Suppressor macrophage treated with lipopolysaccharide for 1 hour (primary cell): ENCODE data around the gene TMEM212.
"Not testable (repeated sequence)": the region's sequence is repeated elsewhere in the genome, so short reads cannot be mapped to it uniquely, and the experiment has no call there.

Source experiments
- DNase-seq, 3 donors: peaks; one replicate each; pipeline ENCODE4 v3.0.0-alpha.2; 2020 to 2022

Gene TMEM212

DNA sequence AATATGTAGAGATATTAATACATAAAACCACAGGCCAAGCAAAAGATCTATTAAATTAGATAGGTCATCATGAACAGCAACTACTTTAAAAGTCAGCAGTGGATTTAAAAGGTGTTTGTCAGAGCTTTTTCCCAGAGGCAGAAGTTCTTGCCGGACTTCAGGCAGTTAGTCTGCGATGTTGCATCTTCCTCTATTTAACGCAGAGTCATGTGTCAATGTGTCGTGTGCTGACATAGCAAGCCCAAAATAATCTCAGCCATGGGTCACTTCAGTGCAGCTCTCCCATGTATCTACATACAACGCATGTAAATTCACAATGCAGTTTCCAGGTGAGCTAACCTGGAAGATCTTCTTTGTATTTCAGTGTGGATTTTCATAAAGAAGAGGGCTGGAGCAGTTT, 8.0 kb upstream of the TMEM212 start:
- peak; percentile 80 to 92 (median 90) for DNase-seq

DNA sequence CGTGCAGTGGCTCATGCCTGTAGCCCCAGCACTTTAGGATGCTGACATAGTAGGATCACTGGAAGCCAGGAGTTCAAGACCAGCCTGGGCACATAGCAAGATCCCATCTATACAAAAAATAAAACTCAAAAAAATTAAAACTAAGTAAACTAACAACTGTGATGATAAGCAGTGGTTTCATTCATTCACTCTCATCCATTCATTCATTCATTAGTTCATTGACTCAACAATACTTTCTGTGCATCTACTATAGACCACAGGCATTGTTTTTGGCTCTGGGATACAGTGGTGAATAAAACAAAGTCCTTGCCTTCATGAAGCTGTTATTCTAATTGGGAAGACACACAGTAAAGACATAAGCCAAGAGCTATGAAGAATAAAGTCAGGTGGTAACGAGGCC, 7.5 kb upstream of the TMEM212 start:
- DNase-seq: no peak

GRCh38 chr3:171836855-171837254, 6.3 kb upstream of the TMEM212 start:
- DNase-seq: no peak

DNA sequence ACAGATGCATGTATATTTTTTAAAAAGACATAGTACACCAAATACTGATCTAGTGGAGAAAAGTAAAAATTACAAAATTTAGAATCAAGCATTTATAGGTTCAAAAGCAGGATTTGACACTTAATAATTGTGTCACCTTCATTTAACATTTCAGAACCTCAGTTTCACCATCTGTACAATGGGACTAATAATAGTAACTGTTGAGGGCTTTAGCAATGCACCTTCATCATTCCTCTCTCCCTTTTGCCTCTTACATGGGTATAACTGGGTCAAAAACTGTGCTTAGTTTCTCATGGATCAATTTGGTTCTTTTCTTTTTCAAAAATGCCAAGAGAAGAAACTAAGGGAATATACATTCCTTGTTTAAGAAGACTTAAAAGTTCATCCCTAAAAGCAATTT, 5.5 kb upstream of the TMEM212 start:
- no peak for DNase-seq

- DNase-seq: peak; percentile 61 to 75 (median 64)
Measured at GRCh38 chr3:171838218-171838720, 4.9 kb upstream of the TMEM212 start.

DNA sequence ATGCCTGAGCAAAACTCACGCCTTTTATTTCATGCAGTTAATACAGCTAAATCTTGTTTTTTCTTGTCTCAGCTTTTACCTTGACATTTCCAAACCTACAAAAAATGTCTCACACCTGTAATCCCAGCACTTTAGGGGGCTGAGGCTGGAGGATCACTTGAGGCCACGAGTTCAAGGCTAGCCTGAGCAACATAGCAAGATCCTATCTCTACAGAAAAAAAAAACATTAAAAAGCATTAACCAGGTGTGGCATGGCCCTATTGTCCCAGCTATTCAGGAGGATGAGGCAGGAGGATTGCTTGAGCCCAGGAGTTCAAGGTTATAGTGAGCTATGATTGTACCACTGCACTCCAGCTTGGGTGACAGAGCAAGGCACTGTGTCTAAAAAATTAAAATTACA, 3.9 kb upstream of the TMEM212 start:
- no peak for DNase-seq

DNA sequence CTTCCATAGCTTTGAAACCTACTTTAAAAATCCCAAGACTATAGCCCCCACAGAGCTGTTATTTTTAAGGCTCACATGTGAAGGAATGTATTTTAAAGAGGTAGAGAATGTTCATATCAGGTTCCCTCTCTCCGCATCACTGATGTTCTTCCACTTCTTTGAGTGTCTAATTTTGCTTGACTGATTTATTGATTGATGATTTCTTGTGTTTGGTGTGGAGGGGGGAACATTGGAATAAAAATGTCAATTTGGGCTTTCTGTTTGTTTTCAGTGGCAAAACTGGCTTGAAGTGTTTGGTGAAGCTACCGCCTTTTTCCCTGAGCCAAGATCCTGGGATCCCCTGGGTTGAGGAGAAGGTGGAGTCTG, 2.7 kb upstream of the TMEM212 start:
- DNase-seq: no peak

GRCh38 chr3:171840811-171841619, 2.1 kb upstream of the TMEM212 start:
- DNase-seq: no peak

DNA sequence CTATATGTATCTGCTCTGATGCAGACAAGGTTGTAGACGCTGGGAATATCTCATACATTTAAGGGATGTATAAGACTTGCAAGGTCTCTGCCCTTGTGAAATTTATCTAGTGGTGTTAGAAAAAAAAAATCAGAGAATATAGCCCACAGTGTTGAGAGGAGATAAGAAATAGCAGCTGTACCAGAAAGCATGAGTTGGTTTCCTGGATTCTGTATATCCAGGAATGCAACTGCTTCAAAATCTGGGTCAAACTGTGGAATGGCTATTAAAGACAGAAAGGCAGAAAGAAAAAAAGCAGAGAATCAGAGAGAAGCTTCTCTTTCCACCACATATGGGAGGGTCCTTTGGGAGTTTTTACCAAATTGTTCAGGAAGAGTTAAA, 1.5 kb upstream of the TMEM212 start:
- no peak for DNase-seq

GRCh38 chr3:171844873-171845272, 1.7 kb downstream of the TMEM212 start:
- no peak for DNase-seq

- DNase-seq: no peak
Measured at GRCh38 chr3:171845481-171846284, 2.5 kb downstream of the TMEM212 start.

GRCh38 chr3:171846597-171846996, 3.4 kb downstream of the TMEM212 start:
- no peak for DNase-seq

- no peak for DNase-seq
Measured at GRCh38 chr3:171847133-171847532, 4.0 kb downstream of the TMEM212 start.

DNA sequence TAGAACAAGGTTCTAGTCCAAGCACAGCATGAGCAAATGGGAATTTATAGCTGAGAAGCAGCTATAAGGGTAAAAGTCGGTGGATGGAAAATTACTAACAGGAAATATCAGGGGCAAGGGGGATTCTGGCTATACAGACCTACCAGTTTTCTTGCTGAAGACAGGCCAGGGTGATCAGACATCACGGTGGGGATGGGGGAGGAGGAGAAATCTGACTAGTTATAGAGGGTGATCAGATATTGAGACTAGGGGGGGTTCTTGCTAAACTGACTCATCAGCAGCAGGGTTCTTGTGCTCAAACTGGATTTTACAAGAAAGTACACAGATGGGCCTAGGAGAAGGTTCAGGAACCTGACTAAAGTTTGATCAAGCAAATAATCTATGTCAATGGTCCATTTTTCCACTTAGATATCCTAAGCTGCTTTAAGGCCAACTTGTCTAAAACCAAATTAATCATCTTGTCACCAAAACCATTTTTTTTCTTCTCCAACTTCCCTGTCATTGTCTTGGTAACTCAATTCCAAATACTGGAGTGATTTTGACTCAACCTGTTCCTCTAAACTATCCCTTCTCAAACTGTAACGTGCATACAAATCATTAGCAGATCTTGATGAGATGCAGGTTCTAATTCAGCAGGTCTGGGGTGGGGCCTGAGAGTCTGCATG, 4.6 kb downstream of the TMEM212 start:
- DNase-seq: no peak

DNA sequence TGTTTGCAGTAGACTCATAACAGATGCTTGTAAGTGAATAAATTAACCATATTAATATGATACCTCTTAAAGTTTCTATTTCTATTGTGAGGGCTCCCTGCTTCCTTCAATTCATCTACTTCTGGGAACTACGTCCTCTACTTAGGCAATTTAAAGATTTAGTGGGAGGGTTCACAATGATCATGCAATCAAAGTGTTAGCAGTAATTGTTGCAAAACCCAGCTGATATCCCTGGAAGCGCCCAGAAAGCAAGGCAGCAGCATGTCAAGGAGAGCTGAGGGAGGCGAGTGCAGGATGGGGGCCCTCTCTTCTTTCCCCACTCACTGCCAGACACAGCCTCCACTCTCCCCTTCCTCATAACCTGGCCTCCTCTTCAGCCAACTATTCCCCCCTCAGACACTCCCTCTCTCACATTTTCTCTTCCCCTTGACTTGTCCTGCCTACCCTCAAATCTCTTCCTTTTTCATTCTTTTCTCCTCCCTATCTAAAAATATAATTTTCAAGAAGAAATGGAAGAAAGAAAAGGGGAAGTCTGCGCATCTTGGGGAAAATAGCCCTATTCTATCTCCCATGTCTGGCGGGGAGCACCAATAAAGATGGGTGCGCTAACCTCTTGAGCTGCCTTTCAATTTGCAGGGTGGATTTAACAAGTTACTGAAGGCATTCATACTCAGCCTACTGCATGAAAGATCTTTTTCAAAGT, 6.6 kb downstream of the TMEM212 start:
- DNase-seq: peak in 1 of 3 donors; percentile 48

DNA sequence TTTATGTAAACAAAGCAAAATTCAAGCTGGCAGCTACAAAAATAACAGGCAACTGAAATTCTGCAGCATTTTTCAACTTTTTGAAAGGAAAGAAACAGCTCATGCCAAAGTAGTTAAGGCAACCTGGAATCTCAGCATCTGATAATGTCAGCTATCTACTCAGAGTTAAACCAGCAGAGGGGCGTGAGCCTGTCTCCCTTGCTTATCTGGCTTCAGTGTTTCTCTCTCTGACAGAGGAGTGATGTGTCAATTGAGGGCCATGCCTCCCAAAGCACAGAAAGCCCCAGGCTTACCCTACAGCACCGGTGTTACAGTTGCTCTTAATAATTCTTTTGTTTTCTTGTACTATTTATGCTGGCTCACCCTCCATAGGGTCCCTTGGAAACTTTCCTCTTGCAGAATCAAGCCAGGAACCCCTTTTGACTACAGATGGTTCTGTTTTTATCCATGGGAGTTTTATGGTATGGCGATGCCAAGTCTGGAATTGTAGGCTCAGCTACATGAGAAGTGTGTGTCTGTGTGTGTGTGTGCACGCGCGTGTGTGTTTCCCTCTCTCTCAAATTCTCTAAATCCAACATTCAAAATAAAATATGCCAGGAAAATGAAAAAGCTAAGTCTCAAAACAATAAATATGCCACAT, 7.3 kb downstream of the TMEM212 start:
- DNase-seq: peak in 2 of 3 donors; percentile 33 to 50

DNA sequence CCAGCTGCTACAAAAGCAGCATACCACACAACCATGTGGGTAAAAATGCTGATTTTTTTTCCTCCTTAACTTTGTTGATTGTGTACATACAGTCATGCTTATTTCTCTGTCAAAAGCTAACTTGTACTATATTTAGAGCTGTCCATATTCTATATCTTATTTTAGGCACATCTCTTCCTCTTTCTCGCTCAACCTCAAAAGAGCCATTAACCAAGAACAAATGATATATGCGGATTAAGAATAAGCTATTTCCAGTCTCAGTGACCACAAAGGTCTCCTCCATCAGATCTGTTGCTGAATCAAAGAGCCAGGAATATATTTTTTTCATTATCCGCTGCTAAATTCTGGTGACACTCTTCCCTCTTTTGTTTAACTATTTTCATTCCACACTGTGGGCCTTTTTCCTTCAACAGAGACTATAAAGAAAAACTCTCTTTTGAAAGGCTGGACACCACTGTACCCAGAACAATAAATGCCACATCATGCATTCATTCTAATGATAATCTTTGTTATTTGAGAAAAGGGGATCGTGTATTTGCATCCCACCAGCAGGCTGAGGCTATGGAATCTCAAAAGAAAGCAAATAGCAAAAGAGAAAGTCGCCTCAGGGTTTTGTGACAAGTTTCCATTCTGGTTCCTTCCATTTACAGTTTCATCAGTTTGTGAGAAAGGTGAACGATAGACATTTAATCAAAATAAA, 8.0 kb downstream of the TMEM212 start:
- no peak for DNase-seq

DNA sequence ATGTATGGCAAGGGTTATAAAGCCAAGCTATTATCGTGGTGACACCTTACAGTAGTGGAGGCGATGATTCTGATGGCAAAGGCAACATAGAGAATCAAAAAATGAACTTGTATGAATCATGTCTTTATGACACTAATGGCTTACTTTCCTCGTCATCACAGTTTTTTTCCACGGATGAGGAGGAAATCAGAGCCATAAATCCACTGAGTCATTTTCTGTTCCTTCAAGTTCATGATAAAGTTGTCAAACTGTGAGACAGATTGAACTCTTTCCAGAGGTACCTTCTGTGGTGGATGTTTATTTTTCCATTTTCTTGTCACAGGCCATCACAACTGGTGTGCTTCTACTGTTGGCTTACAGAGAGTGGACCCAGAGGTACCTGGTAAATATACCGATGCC, 8.5 kb downstream of the TMEM212 start:
- peak in 2 of 3 donors; percentile 60 to 69 for DNase-seq

DNA sequence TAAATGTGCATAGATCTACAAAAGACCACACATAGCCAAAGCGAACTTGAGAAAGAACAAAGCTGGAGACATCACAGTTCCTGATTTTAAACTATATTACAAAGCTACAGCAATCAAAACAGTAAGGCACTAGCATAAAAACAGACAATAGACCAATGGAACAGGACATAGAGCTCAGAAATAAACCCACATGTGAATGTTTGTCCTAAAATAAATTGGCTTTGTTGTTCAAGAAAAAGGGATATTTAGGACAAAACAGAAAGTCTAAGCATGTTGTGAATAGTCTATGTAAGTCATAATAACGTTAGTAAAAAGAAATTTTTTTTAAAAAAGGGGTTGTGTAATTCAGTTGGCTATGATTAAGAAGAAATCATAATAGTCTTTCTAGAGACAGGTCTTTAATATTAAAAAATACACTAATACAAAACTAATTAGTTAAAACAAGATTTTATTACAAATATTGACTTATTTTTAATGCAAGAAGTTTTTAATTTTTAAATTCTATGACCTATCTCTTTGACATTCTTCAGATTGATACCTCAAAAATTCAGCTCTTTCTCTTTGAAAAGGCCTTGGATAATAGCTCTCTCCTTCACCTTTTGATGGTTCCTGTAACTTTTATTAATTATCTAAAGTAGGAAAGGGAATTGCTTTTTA, 11.6 kb downstream of the TMEM212 start:
- no peak for DNase-seq

GRCh38 chr3:171858770-171859169, 15.6 kb downstream of the TMEM212 start:
- DNase-seq: not testable (repeated sequence)
